HepG2 (cell line): ENCODE measurements around the gene RETREG2. TPM values are rescaled to one million over a fixed set of nuclear protein-coding genes. Genes with fewer than 3 reads are reported as not detected.

Source experiments
- ATAC-seq: fragments of 200-7000 bp; cut with Tn5 transposase; 3 replicates; pipeline ENCODE4 v1.9.1; 2020; ENCODE audit warnings: mild to moderate bottlenecking, moderate library complexity
- BruUV-seq: library from RNA; stranded (reverse); fragments of 400-500 nt; replicated peaks from 2 replicates; lab custom pipeline; 2021; lab: Mats Ljungman, UMichigan
- CTCF ChIA-PET: fragments of 300-600 bp; formaldehyde crosslinking; extraction: SDS; loops from one replicate; lab custom pipeline; 2021; ENCODE audit warnings: low total read pairs, inconsistent platforms, low intra/inter-chr PET ratio; lab: Yijun Ruan, JAX
- POLR2A ChIA-PET: fragments of 350-600 bp; sonication (Branson Sonifier 250); formaldehyde crosslinking; loops from one replicate; lab custom pipeline; 2020; ENCODE audit warnings: antibody characterized with exemption, inconsistent platforms; lab: Yijun Ruan, JAX
- DNase-seq: peaks from one replicate; pipeline ENCODE4 v3.0.0-alpha.2; 2015; ENCODE audit warnings: low spot score
- FAIRE-seq: peaks from 3 replicates; lab custom pipeline; 2011; peaks lifted over from hg19 to GRCh38; lab: Jason Lieb, UNC
- H2AFZ ChIP-seq: one replicate; pipeline ENCODE4 v1.6.1; 2011; ENCODE audit warnings: low read length, inconsistent platforms
- H3K27ac ChIP-seq: fragments of 300-600 bp; 3 replicates; pipeline ENCODE4 v1.8.0; 2011; ENCODE audit warnings: mixed run types, mild to moderate bottlenecking, mixed read lengths, low read length, inconsistent platforms; ENCODE audit not compliant: insufficient read depth; ENCODE audit errors: extremely low read length
- H3K27me3 ChIP-seq, 2 experiments: fragments of 200-600 bp in 1 of 2; 2 replicates in 1 of 2; 3 replicates in 1 of 2; pipeline versions ENCODE4 v1.6.0 to v1.8.0; 2011; ENCODE audit warnings: low read length in 2 of 2, mild to moderate bottlenecking in 2 of 2, moderate library complexity in 2 of 2, inconsistent platforms in 1 of 2; ENCODE audit not compliant: insufficient read depth in 2 of 2, control insufficient read depth in 1 of 2
- H3K36me3 ChIP-seq, 2 experiments: fragments of 200-600 bp in 1 of 2; replicated peaks in 1 of 2; 2 replicates in 1 of 2; 3 replicates in 1 of 2; pipeline versions ENCODE4 v1.5.1 to v1.8.0; 2011; ENCODE audit warnings: low read length in 2 of 2, inconsistent platforms in 1 of 2; ENCODE audit not compliant: insufficient read depth in 2 of 2, control insufficient read depth in 1 of 2
- H3K4me1 ChIP-seq: 2 replicates; pipeline ENCODE4 v1.5.1; 2012; ENCODE audit warnings: low read length, inconsistent platforms; ENCODE audit not compliant: insufficient read depth
- H3K4me2 ChIP-seq: 2 replicates; pipeline ENCODE4 v1.6.0; 2011; ENCODE audit warnings: low read depth, low read length, inconsistent platforms
- H3K4me3 ChIP-seq, 3 experiments: fragments of 200-600 bp in 1 of 3; sonication (generic), shearing (Covaris generic) in 1 of 3; replicated peaks in 1 of 3; 2 replicates each; pipeline ENCODE4 v1.5.1; 2011 to 2016; ENCODE audit warnings: low read length in 3 of 3, inconsistent platforms in 2 of 3, low read depth in 2 of 3, mild to moderate bottlenecking in 2 of 3, control low read depth in 1 of 3, mixed read lengths in 1 of 3; ENCODE audit not compliant: insufficient read depth in 1 of 3
- H3K79me2 ChIP-seq: one replicate; pipeline ENCODE4 v1.6.1; 2011; ENCODE audit warnings: low read length, inconsistent platforms; ENCODE audit not compliant: insufficient read depth
- H3K9ac ChIP-seq: 2 replicates; pipeline ENCODE4 v1.6.0; 2011; ENCODE audit warnings: mild to moderate bottlenecking, low read depth, low read length, inconsistent platforms; ENCODE audit not compliant: insufficient read depth
- H3K9me3 ChIP-seq: 2 replicates; pipeline ENCODE4 v1.5.1; 2012; ENCODE audit warnings: mild to moderate bottlenecking, low read length
- H4K20me1 ChIP-seq: 2 replicates; pipeline ENCODE4 v1.6.0; 2011; ENCODE audit warnings: inconsistent platforms, mild to moderate bottlenecking, low read length, moderate library complexity; ENCODE audit not compliant: insufficient read depth
- IKZF5 ChIP-seq: IDR thresholded peaks from 2 replicates; pipeline ENCODE4 v1.6.1; 2018; ENCODE audit warnings: missing genetic modification reagents, mild to moderate bottlenecking, missing compliant biosample characterization
- KMT2A ChIP-seq: sonication (generic); formaldehyde crosslinking; IDR thresholded peaks from 2 replicates; pipeline ENCODE4 v1.4.0; 2020; ENCODE audit warnings: missing genetic modification reagents
- NCOA2 ChIP-seq: sonication (generic); formaldehyde crosslinking; IDR thresholded peaks from 2 replicates; pipeline ENCODE4 v1.8.0; 2022; ENCODE audit warnings: inconsistent platforms
- RARA ChIP-seq: IDR thresholded peaks from 2 replicates; pipeline ENCODE4 v1.6.1; 2016; ENCODE audit warnings: missing genetic modification reagents, missing compliant biosample characterization
- TEAD3 ChIP-seq: optimal IDR thresholded peaks from 2 replicates; pipeline ENCODE3; 2016; ENCODE audit warnings: borderline replicate concordance
- ZNF260 ChIP-seq: sonication (generic); formaldehyde crosslinking; IDR thresholded peaks from 2 replicates; pipeline ENCODE4 v1.4.0; 2020; ENCODE audit warnings: missing genetic modification reagents, low read depth, mild to moderate bottlenecking, borderline replicate concordance
- ZNF331 ChIP-seq: sonication (generic); formaldehyde crosslinking; IDR thresholded peaks from 2 replicates; pipeline ENCODE4 v1.4.0; 2020; ENCODE audit warnings: missing genetic modification reagents
- ZNF768 ChIP-seq: sonication (generic); formaldehyde crosslinking; IDR thresholded peaks from 2 replicates; pipeline ENCODE4 v1.4.0; 2020; ENCODE audit warnings: missing genetic modification reagents
- WGBS: methylation state at CpG from one replicate; pipeline ENCODE4 v1.1.6; 2017; ENCODE audit warnings: low lambda C conversion rate; 5-methylcytosine and 5-hydroxymethylcytosine counted together
- in situ Hi-C: cut with HindIII; loops from 2 replicates; pipeline ENCODE4 v1.10.0; 2017; ENCODE audit warnings: low pct_unique_long_range_greater_than_20kb; ENCODE audit not compliant: extremely low pct_ligation_motif_present
- intact Hi-C: fragments of 100-400 bp; cut with micrococcal nuclease; formaldehyde crosslinking; loops from one replicate; pipeline ENCODE4 v1.10.0; 2022; ENCODE audit not compliant: unreplicated experiment
- polyA plus RNA-seq, 8 experiments: library from polyadenylated mRNA; depleted of rRNA in 3 of 8; stranded (reverse) in 7 of 8; unstranded in 1 of 8; fragments of >200 nt; fragmentation: Illumina TruSeq in 4 of 8; extraction: Trizol in 4 of 8; gene quantifications; 2 replicates each; pipeline versions ENCODE4 v1.2.1 to v1.2.3, GENCODE V29; 2011 to 2016; ENCODE audit warnings: low read depth in 4 of 8, missing spikeins in 1 of 8, mixed read lengths in 1 of 8; ENCODE audit not compliant: insufficient read depth in 1 of 8
- total RNA-seq, 5 experiments: library from RNA; depleted of rRNA; stranded (reverse); fragments of >200 nt; fragmentation: Illumina TruSeq; extraction: Trizol; gene quantifications; 2 replicates each; pipeline ENCODE4 v1.2.3, GENCODE V29; 2016; ENCODE audit warnings: low read depth in 1 of 5
- TF ChIP-seq, protein P1 (sequence below): sonication (generic); formaldehyde crosslinking; IDR thresholded peaks from 2 replicates; pipeline ENCODE4 v1.4.0; 2020; ENCODE audit warnings: missing genetic modification reagents
- TF ChIP-seq, protein P2 (sequence below): sonication (generic); formaldehyde crosslinking; IDR thresholded peaks from 2 replicates; pipeline ENCODE4 v1.5.0; 2020; ENCODE audit warnings: missing genetic modification reagents
- TF ChIP-seq, protein P3 (sequence below): IDR thresholded peaks from 2 replicates; pipeline ENCODE4 v1.6.1; 2016; ENCODE audit warnings: low read depth, missing genetic modification reagents, missing compliant biosample characterization

The RETREG2 gene
- total and polyA plus RNA-seq, 2 of the 13 experiments (the other 11 are each of a cell fraction or from before 2014, with no cell fraction given) = 86.0 to 134 TPM

DNA sequence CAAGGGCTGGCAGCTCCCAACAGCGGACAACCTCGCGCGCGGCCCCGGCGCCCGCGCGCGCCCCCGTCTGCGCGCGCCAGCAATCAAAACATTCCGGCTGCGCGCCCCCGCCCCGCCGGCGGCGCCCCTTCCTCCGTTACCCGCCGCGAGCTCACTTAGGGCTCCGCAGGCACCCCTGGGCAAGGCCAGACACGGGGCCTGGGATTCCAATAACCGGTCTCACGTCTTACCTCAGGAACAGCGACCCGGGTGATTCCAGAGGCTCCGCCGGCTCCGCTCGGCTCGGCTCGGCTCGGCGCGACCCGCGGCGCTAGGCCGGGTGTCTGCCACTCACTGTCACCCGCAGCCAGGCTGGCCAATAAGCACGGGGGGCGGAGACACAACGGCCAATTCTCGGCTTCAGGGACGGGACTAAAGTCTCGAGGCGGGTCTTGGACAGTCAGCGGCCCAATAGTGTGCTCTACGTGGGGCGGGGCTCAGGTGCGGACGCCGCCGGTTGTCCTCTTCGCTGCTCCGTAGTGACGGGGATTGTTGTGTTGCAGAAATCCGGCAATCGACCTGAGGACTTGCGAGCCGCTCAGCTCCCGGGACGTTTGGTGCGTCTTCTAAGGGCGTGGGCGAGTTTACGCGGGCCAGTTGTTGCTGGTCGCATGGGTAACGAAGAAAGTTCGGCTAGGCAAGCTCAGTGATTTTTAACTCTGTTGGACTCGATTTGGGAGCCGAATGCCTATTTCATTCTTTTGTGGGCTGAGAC, 51.4 kb downstream of the RETREG2 start, which contains the start of the genes ANKZF1 and ATG9A:
TSS of gene ANKZF1 (plus strand) at position 502 of the 754 bp plus-strand sequence. CDS start 452 bp downstream, outside the sequence.
TSS of gene ATG9A (minus strand) at position 332 of the 754 bp plus-strand sequence. CDS start 1,612 bp downstream, outside the sequence.
- Histone ChIP-seq H3K4me2 (peak within 1 kb of the TSS; percentile 91), H2AFZ (no peak within 1 kb of the TSS), H3K27me3 (no peaks in the 10 kb centered on the region; a peak in 1 of 5 replicates), H3K4me1 (peaks cover 39% of the 10 kb centered on the region), H3K79me2 (peaks cover 51% of the 10 kb centered on the region), H3K36me3 (peaks cover 31 to 55% of the 10 kb centered on the region in 2 experiments), H3K27ac (peak within 1 kb of the TSS; percentile 81), H4K20me1 (no peaks in the 10 kb centered on the region), H3K4me3 (peak within 1 kb of the TSS; percentile 91 to 93 (median 93)), H3K9me3 (no peaks in the 10 kb centered on the region), H3K9ac (peak within 1 kb of the TSS; percentile 91)
- in situ Hi-C loops (no loop called here), intact Hi-C loops (loop anchor here (1.0 kb wide), 5 partner anchors 11 to 66 kb away; partner anchors contain the start of genes ABCB6, GLB1L, STK16 and ZFAND2B)
- ATAC-seq = peak; percentile 94
- POLR2A ChIA-PET = interaction anchor here (1.0 to 6.6 kb wide), 18 partner anchors 10 to 158 kb away, joined by 3 to 80 read pairs (median 8); partner anchors contain the start of genes ABCB6, CNPPD1, DNAJB2 and DNPEP
- WGBS = under 1% methylated on average over 49 of the region's 80 CpGs
- no TSS peak for BruUV-seq
- FAIRE-seq = peak; percentile 96
- CTCF ChIA-PET = interaction anchor here (1.2 to 2.3 kb wide), 2 partner anchors 65 to 70 kb away, joined by 3 to 15 read pairs; no protein-coding TSS in a partner anchor
- peak; percentile 99 for DNase-seq
- TF ChIP-seq, protein P1, sequence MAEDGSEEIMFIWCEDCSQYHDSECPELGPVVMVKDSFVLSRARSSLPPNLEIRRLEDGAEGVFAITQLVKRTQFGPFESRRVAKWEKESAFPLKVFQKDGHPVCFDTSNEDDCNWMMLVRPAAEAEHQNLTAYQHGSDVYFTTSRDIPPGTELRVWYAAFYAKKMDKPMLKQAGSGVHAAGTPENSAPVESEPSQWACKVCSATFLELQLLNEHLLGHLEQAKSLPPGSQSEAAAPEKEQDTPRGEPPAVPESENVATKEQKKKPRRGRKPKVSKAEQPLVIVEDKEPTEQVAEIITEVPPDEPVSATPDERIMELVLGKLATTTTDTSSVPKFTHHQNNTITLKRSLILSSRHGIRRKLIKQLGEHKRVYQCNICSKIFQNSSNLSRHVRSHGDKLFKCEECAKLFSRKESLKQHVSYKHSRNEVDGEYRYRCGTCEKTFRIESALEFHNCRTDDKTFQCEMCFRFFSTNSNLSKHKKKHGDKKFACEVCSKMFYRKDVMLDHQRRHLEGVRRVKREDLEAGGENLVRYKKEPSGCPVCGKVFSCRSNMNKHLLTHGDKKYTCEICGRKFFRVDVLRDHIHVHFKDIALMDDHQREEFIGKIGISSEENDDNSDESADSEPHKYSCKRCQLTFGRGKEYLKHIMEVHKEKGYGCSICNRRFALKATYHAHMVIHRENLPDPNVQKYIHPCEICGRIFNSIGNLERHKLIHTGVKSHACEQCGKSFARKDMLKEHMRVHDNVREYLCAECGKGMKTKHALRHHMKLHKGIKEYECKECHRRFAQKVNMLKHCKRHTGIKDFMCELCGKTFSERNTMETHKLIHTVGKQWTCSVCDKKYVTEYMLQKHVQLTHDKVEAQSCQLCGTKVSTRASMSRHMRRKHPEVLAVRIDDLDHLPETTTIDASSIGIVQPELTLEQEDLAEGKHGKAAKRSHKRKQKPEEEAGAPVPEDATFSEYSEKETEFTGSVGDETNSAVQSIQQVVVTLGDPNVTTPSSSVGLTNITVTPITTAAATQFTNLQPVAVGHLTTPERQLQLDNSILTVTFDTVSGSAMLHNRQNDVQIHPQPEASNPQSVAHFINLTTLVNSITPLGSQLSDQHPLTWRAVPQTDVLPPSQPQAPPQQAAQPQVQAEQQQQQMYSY (CRISPR knock-in tag) = 0 out of 2 replicates have a peak, but pooled peaks have one; percentile 16
- peak; percentile 46; the same call in 1 of the 2 replicates for TF ChIP-seq ZNF768 (CRISPR knock-in tag)
- peak; percentile 77 for TF ChIP-seq TEAD3
- no peak for TF ChIP-seq ZNF260
- peak; percentile 75; the same call in 1 of the 2 replicates for TF ChIP-seq IKZF5 (CRISPR knock-in tag)
- TF ChIP-seq KMT2A (CRISPR knock-in tag) = peak; percentile 83
- peak; percentile 39; the same call in 1 of the 2 replicates for TF ChIP-seq RARA (CRISPR knock-in tag)
- TF ChIP-seq ZNF331 (CRISPR knock-in tag) = 0 out of 2 replicates have a peak, but pooled peaks have one; percentile 83
- TF ChIP-seq, protein P2, sequence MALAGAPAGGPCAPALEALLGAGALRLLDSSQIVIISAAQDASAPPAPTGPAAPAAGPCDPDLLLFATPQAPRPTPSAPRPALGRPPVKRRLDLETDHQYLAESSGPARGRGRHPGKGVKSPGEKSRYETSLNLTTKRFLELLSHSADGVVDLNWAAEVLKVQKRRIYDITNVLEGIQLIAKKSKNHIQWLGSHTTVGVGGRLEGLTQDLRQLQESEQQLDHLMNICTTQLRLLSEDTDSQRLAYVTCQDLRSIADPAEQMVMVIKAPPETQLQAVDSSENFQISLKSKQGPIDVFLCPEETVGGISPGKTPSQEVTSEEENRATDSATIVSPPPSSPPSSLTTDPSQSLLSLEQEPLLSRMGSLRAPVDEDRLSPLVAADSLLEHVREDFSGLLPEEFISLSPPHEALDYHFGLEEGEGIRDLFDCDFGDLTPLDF (CRISPR knock-in tag) = peak; percentile 8; the same call in 1 of the 2 replicates
- TF ChIP-seq, protein P3, sequence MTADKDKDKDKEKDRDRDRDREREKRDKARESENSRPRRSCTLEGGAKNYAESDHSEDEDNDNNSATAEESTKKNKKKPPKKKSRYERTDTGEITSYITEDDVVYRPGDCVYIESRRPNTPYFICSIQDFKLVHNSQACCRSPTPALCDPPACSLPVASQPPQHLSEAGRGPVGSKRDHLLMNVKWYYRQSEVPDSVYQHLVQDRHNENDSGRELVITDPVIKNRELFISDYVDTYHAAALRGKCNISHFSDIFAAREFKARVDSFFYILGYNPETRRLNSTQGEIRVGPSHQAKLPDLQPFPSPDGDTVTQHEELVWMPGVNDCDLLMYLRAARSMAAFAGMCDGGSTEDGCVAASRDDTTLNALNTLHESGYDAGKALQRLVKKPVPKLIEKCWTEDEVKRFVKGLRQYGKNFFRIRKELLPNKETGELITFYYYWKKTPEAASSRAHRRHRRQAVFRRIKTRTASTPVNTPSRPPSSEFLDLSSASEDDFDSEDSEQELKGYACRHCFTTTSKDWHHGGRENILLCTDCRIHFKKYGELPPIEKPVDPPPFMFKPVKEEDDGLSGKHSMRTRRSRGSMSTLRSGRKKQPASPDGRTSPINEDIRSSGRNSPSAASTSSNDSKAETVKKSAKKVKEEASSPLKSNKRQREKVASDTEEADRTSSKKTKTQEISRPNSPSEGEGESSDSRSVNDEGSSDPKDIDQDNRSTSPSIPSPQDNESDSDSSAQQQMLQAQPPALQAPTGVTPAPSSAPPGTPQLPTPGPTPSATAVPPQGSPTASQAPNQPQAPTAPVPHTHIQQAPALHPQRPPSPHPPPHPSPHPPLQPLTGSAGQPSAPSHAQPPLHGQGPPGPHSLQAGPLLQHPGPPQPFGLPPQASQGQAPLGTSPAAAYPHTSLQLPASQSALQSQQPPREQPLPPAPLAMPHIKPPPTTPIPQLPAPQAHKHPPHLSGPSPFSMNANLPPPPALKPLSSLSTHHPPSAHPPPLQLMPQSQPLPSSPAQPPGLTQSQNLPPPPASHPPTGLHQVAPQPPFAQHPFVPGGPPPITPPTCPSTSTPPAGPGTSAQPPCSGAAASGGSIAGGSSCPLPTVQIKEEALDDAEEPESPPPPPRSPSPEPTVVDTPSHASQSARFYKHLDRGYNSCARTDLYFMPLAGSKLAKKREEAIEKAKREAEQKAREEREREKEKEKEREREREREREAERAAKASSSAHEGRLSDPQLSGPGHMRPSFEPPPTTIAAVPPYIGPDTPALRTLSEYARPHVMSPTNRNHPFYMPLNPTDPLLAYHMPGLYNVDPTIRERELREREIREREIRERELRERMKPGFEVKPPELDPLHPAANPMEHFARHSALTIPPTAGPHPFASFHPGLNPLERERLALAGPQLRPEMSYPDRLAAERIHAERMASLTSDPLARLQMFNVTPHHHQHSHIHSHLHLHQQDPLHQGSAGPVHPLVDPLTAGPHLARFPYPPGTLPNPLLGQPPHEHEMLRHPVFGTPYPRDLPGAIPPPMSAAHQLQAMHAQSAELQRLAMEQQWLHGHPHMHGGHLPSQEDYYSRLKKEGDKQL = no peak
- no peak for TF ChIP-seq NCOA2 (CRISPR knock-in tag)
